Sigmoid colon (tissue), 4 donors: ENCODE results near the gene TPSB2.
"Not testable (repeated sequence)": the region's sequence is repeated elsewhere in the genome, so short reads cannot be mapped to it uniquely, and the experiment has no call there.

Source experiments
- CTCF ChIP-seq, 4 experiments: fragments of 450-650 bp in 3 of 4; fragments of 200-600 bp in 1 of 4; IDR thresholded peaks; one replicate each; pipeline ENCODE4 v1.5.1; 2016 to 2019; ENCODE audit warnings: antibody characterized with exemption in 4 of 4, mild to moderate bottlenecking in 3 of 4, moderate library complexity in 2 of 4
- EP300 ChIP-seq, 4 donors: sonication (generic); formaldehyde crosslinking; IDR thresholded peaks; one replicate each; pipeline ENCODE4 v1.6.1; 2017; ENCODE audit warnings: antibody characterized with exemption in 4 of 4
- POLR2AphosphoS5 ChIP-seq, 4 donors: sonication (generic); formaldehyde crosslinking; IDR thresholded peaks; one replicate each; pipeline ENCODE4 v1.6.1; 2017; ENCODE audit warnings: antibody characterized with exemption in 4 of 4

- TF ChIP-seq CTCF, EP300, POLR2AphosphoS5 (IDR thresholded peaks at IDR 0.05): not testable (repeated sequence)
These were observed 9.6 kb upstream of the TPSB2 start for GRCh38 chr16:1239575-1239974.
